ENCODE results near the gene SPTBN4.

- TF ChIP-seq POLR2AphosphoS5 (IDR thresholded peaks at IDR 0.05; ENCODE audit: low read depth, low read length): no peak
- TF ChIP-seq POLR2A (IDR thresholded peaks at IDR 0.05; ENCODE audit: low read depth, low read length): no peak
- TF ChIP-seq TAF1 (IDR thresholded peaks at IDR 0.05; ENCODE audit: borderline replicate concordance, low read depth, low read length): no peak
These were observed 154.5 kb downstream of the SPTBN4 start for GRCh38 chr19:40621283-40621682.
